Naive thymus-derived CD8-positive, alpha-beta T cell (primary cell): ENCODE results near the gene TMEM100. TPM values are rescaled to one million over a fixed set of nuclear protein-coding genes. Genes with fewer than 3 reads are reported as not detected.
A peak's percentile ranks its signal among the peaks of the same experiment; 100 is the strongest.

Experiments used
- ATAC-seq, 2 donors: fragments of 150-1000 bp; cut with Tn5 transposase in 1 of 2; sonication (Bioruptor Pico), chemical (Tn5 transposase) in 1 of 2; 1 replicate in 1 of 2; 2 replicates in 1 of 2; pipeline ENCODE4 v1.10.0; 2021; ENCODE audit warnings: mild to moderate bottlenecking in 2 of 2, moderate library complexity in 2 of 2
- POLR2A ChIA-PET: fragments of 350-600 bp; sonication (Branson Sonifier 250); formaldehyde crosslinking; loops from one replicate; lab custom pipeline; 2021; ENCODE audit warnings: antibody characterized with exemption; lab: Charles Lee
- DNase-seq, 10 donors: peaks; one replicate each; pipeline versions ENCODE4 v3.0.0 to v3.0.0-alpha.2; 2020 to 2022
- H3K27ac Mint-ChIP-seq, 10 donors: one replicate each; pipeline ENCODE4 v1.8.0; 2020 to 2022; ENCODE audit warnings: mild to moderate bottlenecking in 10 of 10, mixed read lengths in 10 of 10, moderate library complexity in 4 of 10, inconsistent platforms in 1 of 10
- H3K27me3 Mint-ChIP-seq, 5 donors: one replicate each; pipeline ENCODE4 v1.8.0; 2021 to 2022; ENCODE audit warnings: mixed read lengths in 5 of 5
- H3K36me3 Mint-ChIP-seq, 3 donors: one replicate each; pipeline ENCODE4 v1.8.0; 2020 to 2022; ENCODE audit warnings: mixed read lengths in 3 of 3, mild to moderate bottlenecking in 2 of 3, inconsistent platforms in 1 of 3
- H3K4me1 Mint-ChIP-seq, 4 donors: one replicate each; pipeline ENCODE4 v1.8.0; 2021 to 2022; ENCODE audit warnings: mixed read lengths in 4 of 4
- H3K4me3 Mint-ChIP-seq, 10 donors: one replicate each; pipeline ENCODE4 v1.8.0; 2020 to 2022; ENCODE audit warnings: mild to moderate bottlenecking in 10 of 10, mixed read lengths in 10 of 10, moderate library complexity in 6 of 10, inconsistent platforms in 1 of 10
- H3K9me3 Mint-ChIP-seq, 9 donors: one replicate each; pipeline ENCODE4 v1.8.0; 2020 to 2022; ENCODE audit warnings: mixed read lengths in 9 of 9, mild to moderate bottlenecking in 3 of 9, inconsistent platforms in 1 of 9, moderate library complexity in 1 of 9
- polyA plus RNA-seq, 3 donors: library from polyadenylated mRNA; unstranded; fragments of 300-500 nt; fragmentation: Illumina TruSeq; gene quantifications; one replicate each; pipeline ENCODE4 v1.2.3, GENCODE V29; 2021
- total RNA-seq, 8 experiments: library from RNA in 2 of 8; stranded (reverse) in 2 of 8; gene quantifications; one replicate each; pipeline ENCODE4 v1.2.3 and lab custom pipeline; 2021 to 2026

Gene TMEM100
- total and polyA plus RNA-seq, 5 experiments from 2014 or later, result not detected

DNA sequence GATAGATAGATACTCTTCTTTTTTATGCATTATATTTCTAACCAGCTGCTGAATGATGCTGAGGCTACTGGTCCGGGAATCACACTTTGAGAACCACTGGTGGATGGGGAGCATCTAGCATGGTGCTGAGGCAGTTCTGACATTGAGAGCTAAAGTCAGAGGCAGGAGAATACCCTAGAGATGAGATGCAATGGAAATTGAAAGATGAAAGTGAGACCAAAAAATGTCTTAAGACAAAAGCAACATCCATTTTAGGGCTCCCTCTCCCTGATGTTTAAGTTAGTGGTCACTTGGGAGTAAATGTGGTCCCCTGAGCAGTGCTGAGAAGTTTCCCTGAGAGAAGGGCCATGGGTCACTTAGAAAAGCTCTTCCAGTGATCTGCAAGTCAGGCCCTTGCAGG lies 35.0 kb upstream of the TMEM100 start:
- Mint-ChIP-seq H3K36me3 (peaks cover 0 to 3% (median 0%) of the 10 kb centered on the region in 3 donors), H3K4me1 (peaks cover 0 to 11% (median 3%) of the 10 kb centered on the region in 4 donors)

GRCh38 chr17:55756689-55757088 lies 34.0 kb upstream of the TMEM100 start:
- H3K36me3 Mint-ChIP-seq, result peaks cover 0 to 3% (median 0%) of the 10 kb centered on the region in 3 donors
- peaks cover 4 to 14% (median 9%) of the 10 kb centered on the region in 4 donors for H3K4me1 Mint-ChIP-seq
- H3K9me3 Mint-ChIP-seq, result no peaks in the 10 kb centered on the region
- H3K27me3 Mint-ChIP-seq, result no peaks in the 10 kb centered on the region
- DNase-seq (no peak), ATAC-seq (no peak)
- H3K27ac Mint-ChIP-seq, result no peak overlapping the region
- H3K4me3 Mint-ChIP-seq, result no peak overlapping the region
- POLR2A ChIA-PET, result no interaction called here

More for the DNA sequence above, 35.0 kb upstream of the TMEM100 start:
- H3K4me3 Mint-ChIP-seq, result no peak overlapping the region
- peak overlapping the region in 1 of 10 donors; percentile 1 for H3K27ac Mint-ChIP-seq
- no peaks in the 10 kb centered on the region for H3K27me3 Mint-ChIP-seq
- DNase-seq (no peak), ATAC-seq (no peak)
- POLR2A ChIA-PET, result no interaction called here
- no peaks in the 10 kb centered on the region for H3K9me3 Mint-ChIP-seq

DNA sequence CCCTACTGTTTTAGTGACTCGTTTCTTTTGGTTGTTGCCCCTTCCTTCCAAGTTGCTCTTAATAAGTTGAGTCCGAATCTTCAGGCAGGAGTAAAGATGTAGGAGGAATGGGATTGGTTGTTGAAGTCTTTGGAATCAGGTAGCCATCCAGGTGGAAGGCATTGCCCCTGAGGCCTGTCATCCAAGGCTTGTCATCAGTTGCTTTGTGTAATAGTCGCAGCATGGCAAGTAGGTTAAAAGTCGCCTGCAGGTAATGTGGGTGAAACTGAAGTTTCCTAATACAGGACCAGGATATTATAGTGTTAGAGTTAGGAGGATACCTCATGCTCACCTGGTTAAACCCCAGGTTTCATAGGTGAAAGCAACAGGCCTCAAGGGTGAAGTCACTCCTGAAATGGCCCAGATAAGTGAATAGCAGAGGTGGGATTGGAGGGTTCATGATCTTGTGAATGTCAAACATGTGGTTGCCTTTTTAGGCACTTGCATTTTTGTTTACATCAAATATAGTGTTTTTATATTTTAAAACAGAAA lies 29.1 kb upstream of the TMEM100 start:
- DNase-seq (peak in 1 of 10 donors; percentile 1), ATAC-seq (no peak)
- peaks cover 4 to 18% (median 8%) of the 10 kb centered on the region in 5 donors for H3K27me3 Mint-ChIP-seq
- POLR2A ChIA-PET, result no interaction called here
- peaks cover 9 to 31% (median 19%) of the 10 kb centered on the region in 4 donors for H3K4me1 Mint-ChIP-seq
- no peaks in the 10 kb centered on the region for H3K9me3 Mint-ChIP-seq
- peak overlapping the region in 9 of 10 donors; percentile 47 to 85 (median 77) for H3K27ac Mint-ChIP-seq
- H3K4me3 Mint-ChIP-seq, result peak overlapping the region; percentile 81 to 92 (median 86)
- peaks cover 0 to 3% (median 0%) of the 10 kb centered on the region in 3 donors for H3K36me3 Mint-ChIP-seq

DNA sequence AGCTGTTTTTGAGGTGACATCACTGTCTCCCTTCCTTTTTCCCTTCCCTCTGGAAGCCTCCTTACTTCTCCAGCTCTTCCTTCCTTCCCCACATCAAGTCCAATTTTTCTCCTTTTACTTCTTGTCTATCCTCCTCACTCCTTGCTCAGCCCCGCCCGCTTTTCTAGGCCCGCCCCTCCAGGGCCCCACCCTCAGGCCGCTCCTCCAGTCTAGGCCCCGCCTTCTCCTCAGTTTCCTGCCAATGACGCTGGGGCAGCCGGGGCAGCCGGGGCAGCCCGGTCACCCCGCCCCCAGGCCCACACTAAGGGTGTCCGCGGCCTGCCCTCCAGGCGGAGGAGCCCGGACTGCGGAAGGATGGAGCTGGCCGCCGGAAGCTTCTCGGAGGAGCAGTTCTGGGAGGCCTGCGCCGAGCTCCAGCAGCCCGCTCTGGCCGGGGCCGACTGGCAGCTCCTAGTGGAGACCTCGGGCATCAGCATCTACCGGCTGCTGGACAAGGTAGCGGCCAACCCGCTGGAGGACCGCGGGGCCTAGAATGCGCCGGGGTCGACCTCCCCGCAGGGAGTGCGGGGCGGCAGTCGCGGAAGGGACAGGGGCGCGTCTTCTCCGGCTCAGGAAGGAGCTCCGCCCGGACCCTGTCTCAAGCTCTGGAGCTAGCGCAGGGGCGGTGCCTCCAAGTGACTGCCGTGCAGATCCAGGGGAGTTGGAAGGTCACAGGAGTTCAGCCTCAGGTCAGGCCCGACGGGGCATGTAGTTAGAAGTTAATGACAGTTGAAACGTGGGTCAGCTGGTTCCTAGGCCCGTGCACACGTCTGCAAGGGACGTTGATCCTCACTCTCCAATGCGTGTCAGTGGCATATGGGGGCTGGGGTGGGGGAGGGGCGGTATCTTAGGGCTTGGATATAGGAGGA lies 28.3 kb upstream of the TMEM100 start, which contains the start of gene PCTP:
Gene PCTP, plus strand, starts transcription at position 302 of the 908 bp plus-strand sequence. Its CDS starts 53 bp downstream, at position 355.
- no peaks in the 10 kb centered on the region for H3K9me3 Mint-ChIP-seq
- H3K4me1 Mint-ChIP-seq, result peaks cover 9 to 31% (median 19%) of the 10 kb centered on the region in 4 donors
- POLR2A ChIA-PET, result no interaction called here
- H3K36me3 Mint-ChIP-seq, result peaks cover 0 to 3% (median 0%) of the 10 kb centered on the region in 3 donors
- ATAC-seq (peak; percentile 95 to 97), DNase-seq (peak; percentile 57 to 86 (median 71))
- H3K4me3 Mint-ChIP-seq, result peak within 1 kb of the TSS; percentile 81 to 92 (median 86)
- peak within 1 kb of the TSS in 9 of 10 donors; percentile 47 to 85 (median 77) for H3K27ac Mint-ChIP-seq
- peaks cover 4 to 26% (median 13%) of the 10 kb centered on the region in 5 donors for H3K27me3 Mint-ChIP-seq

GRCh38 chr17:55749985-55750384 lies 27.3 kb upstream of the TMEM100 start:
- DNase-seq (no peak), ATAC-seq (no peak)
- peaks cover 0 to 3% (median 0%) of the 10 kb centered on the region in 3 donors for H3K36me3 Mint-ChIP-seq
- POLR2A ChIA-PET, result no interaction called here
- peaks cover 9 to 26% (median 19%) of the 10 kb centered on the region in 4 donors for H3K4me1 Mint-ChIP-seq
- no peak overlapping the region for H3K27ac Mint-ChIP-seq
- peaks cover 8 to 34% (median 19%) of the 10 kb centered on the region in 5 donors for H3K27me3 Mint-ChIP-seq
- H3K4me3 Mint-ChIP-seq, result peak overlapping the region; percentile 81 to 92 (median 86)
- no peaks in the 10 kb centered on the region for H3K9me3 Mint-ChIP-seq

GRCh38 chr17:55748841-55749240 lies 26.2 kb upstream of the TMEM100 start:
- POLR2A ChIA-PET, result no interaction called here
- Mint-ChIP-seq H3K27me3 (peaks cover 8 to 34% (median 19%) of the 10 kb centered on the region in 5 donors), H3K4me1 (peaks cover 9 to 26% (median 19%) of the 10 kb centered on the region in 4 donors), H3K4me3 (peak overlapping the region in 2 of 10 donors; percentile 4 to 25), H3K36me3 (no peaks in the 10 kb centered on the region), H3K27ac (no peak overlapping the region), H3K9me3 (no peaks in the 10 kb centered on the region)
- no peak for DNase-seq
- no peak for ATAC-seq

GRCh38 chr17:55747209-55747608 lies 24.5 kb upstream of the TMEM100 start:
- no peaks in the 10 kb centered on the region for H3K36me3 Mint-ChIP-seq
- H3K4me3 Mint-ChIP-seq, result no peak overlapping the region
- peaks cover 7 to 20% (median 14%) of the 10 kb centered on the region in 4 donors for H3K4me1 Mint-ChIP-seq
- no peaks in the 10 kb centered on the region for H3K9me3 Mint-ChIP-seq
- H3K27ac Mint-ChIP-seq, result peak overlapping the region in 1 of 10 donors; percentile 34
- POLR2A ChIA-PET, result no interaction called here
- ATAC-seq (no peak), DNase-seq (no peak)
- H3K27me3 Mint-ChIP-seq, result peaks cover 9 to 34% (median 19%) of the 10 kb centered on the region in 5 donors

GRCh38 chr17:55746466-55746865 lies 23.8 kb upstream of the TMEM100 start:
- H3K9me3 Mint-ChIP-seq, result no peaks in the 10 kb centered on the region
- H3K4me1 Mint-ChIP-seq, result peaks cover 3 to 15% (median 8%) of the 10 kb centered on the region in 4 donors
- H3K27ac Mint-ChIP-seq, result no peak overlapping the region
- no peaks in the 10 kb centered on the region for H3K36me3 Mint-ChIP-seq
- no peak overlapping the region for H3K4me3 Mint-ChIP-seq
- ATAC-seq, result no peak
- H3K27me3 Mint-ChIP-seq, result peaks cover 9 to 34% (median 19%) of the 10 kb centered on the region in 5 donors
- no peak for DNase-seq
- POLR2A ChIA-PET, result no interaction called here

DNA sequence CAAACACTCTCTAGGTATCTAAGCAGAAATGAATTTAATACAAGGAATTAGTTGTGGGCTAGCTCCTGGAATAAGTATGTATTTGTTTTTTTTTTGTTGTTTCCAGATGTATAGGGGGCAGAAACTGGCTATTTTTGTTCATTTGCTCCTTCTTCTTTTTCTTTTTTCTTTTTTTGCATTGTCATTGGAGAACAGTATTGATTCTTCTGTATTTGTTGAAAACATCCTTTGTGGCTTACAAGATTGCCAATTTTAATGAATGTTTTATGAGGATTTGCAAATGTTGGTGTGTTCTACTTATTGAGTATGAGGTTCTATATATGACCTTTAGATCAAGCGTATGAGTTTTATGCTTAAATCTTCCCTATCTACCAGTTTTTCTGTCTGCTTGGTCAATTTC lies 22.6 kb upstream of the TMEM100 start:
- H3K36me3 Mint-ChIP-seq, result no peaks in the 10 kb centered on the region
- DNase-seq (no peak), ATAC-seq (no peak)
- no peak overlapping the region for H3K4me3 Mint-ChIP-seq
- peaks cover 0 to 3% (median under 1%) of the 10 kb centered on the region in 4 donors for H3K4me1 Mint-ChIP-seq
- H3K27ac Mint-ChIP-seq, result no peak overlapping the region
- POLR2A ChIA-PET, result no interaction called here
- peaks cover 11 to 34% (median 22%) of the 10 kb centered on the region in 5 donors for H3K27me3 Mint-ChIP-seq
- no peaks in the 10 kb centered on the region for H3K9me3 Mint-ChIP-seq

DNA sequence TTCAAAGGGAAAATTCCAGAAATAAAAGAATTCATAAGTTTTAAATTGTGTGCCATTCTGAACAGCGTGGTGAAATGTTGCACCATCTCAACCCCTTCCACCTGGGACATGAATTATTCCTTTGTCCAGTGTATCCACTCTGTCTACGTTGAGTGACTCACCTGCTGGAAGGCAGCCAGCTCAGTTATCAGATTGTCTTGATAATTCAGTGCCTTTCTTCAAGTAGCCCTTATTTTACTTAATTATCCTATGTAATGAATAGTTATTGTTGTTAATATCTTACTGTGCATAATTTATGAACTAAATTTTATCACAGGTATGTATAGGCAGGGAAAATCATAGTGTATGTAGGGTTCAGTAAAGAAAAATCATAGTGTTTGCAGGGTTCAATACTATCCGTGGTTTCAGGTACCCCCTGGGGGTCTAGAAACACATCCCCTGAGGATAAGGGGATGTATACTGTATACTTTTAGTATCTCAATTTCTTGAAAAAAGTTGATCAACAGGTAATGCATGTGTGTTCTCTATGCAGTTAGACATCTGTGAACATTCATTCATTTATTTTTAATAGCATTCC lies 20.5 kb upstream of the TMEM100 start:
- Mint-ChIP-seq H3K4me3 (no peak overlapping the region), H3K27me3 (peaks cover 11 to 33% (median 20%) of the 10 kb centered on the region in 5 donors), H3K27ac (no peak overlapping the region), H3K36me3 (no peaks in the 10 kb centered on the region), H3K9me3 (no peaks in the 10 kb centered on the region), H3K4me1 (no peaks in the 10 kb centered on the region)
- POLR2A ChIA-PET, result no interaction called here
- ATAC-seq, result no peak
- DNase-seq, result no peak

DNA sequence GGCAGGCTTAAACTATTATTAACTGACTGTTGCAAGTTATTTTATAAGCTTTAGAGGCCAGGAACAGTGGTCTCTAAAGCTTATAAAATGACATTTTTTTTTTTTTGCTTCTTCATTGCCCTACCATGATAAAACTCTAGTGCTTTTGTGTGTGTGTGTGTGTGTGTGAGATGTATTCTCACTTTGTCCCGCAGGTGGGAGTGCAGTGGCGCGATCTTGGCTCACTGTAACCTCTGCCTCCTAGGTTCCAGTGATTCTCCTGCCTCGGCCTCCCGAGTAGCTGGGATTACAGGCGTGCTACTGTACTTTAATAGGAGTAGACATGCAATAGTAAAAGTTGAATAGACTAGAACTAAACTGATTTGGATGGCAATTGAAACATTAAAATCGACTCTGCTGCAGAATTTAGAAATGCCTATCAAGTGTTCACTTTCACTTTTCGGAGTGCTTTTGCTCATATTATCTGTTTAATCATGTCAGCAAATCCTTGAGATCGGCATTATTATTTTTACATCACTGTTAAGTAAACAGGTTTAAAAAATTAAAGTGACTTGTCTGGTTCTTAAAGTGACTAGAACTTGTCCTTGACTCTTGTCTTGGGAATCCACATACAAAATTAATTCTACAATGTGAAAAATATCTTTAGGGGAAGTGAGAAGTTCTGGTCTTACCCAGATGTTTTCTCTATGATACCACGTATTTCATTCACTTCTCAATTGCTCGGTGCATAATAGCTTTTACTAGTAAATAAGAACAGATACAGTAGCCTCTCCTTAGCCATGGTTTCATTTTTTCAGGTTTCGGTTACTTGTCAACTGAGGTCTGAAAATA lies 19.8 kb upstream of the TMEM100 start:
- no peak overlapping the region for H3K4me3 Mint-ChIP-seq
- ATAC-seq, result no peak
- no peak for DNase-seq
- peaks cover 9 to 31% (median 17%) of the 10 kb centered on the region in 5 donors for H3K27me3 Mint-ChIP-seq
- POLR2A ChIA-PET, result no interaction called here
- no peak overlapping the region for H3K27ac Mint-ChIP-seq
- peaks cover 0 to 5% (median 0%) of the 10 kb centered on the region in 4 donors for H3K4me1 Mint-ChIP-seq
- H3K36me3 Mint-ChIP-seq, result no peaks in the 10 kb centered on the region
- H3K9me3 Mint-ChIP-seq, result no peaks in the 10 kb centered on the region

DNA sequence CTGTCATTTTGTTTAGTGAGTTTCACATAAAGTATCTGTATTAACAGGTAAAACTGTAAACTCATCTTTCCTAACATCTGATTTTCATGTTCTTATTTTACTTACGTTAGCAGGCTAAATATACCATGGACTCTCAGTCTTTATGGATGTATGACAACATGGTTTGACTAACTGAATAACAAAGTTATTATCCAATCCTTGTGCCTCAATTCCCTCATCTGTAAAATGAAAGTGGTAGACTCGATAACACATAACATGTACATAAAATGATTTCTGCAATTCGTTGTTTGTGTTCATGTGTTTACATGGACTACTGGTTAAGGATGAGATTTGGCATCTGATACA lies 18.7 kb upstream of the TMEM100 start:
- Mint-ChIP-seq H3K4me3 (no peak overlapping the region), H3K9me3 (no peaks in the 10 kb centered on the region), H3K27ac (no peak overlapping the region), H3K4me1 (peaks cover 0 to 5% (median 0%) of the 10 kb centered on the region in 4 donors), H3K27me3 (peaks cover 7 to 19% (median 15%) of the 10 kb centered on the region in 5 donors), H3K36me3 (no peaks in the 10 kb centered on the region)
- POLR2A ChIA-PET, result no interaction called here
- DNase-seq (no peak), ATAC-seq (no peak)
